H7 (cell line): ENCODE results near the gene ALOX5. TPM values are rescaled to one million over a fixed set of nuclear protein-coding genes. Genes with fewer than 3 reads are reported as not detected.
"Not testable (repeated sequence)": the region's sequence is repeated elsewhere in the genome, so short reads cannot be mapped to it uniquely, and the experiment has no call there.

Experiments
- DNase-seq: peaks from one replicate; pipeline ENCODE4 v3.0.0; 2012
- H3K27me3 ChIP-seq: 2 replicates; pipeline ENCODE4 v1.6.0; 2011; ENCODE audit warnings: mild to moderate bottlenecking, low read length; ENCODE audit not compliant: control insufficient read depth, insufficient read depth
- H3K36me3 ChIP-seq: replicated peaks from 2 replicates; pipeline ENCODE4 v1.5.1; 2011; ENCODE audit warnings: low read length; ENCODE audit not compliant: control insufficient read depth, insufficient read depth
- H3K4me3 ChIP-seq: 2 replicates; pipeline ENCODE4 v1.5.1; 2011; ENCODE audit warnings: low read depth, mild to moderate bottlenecking, control low read depth, low read length, moderate library complexity; ENCODE audit not compliant: insufficient read depth
- total RNA-seq: library from RNA; depleted of rRNA; stranded (reverse); fragments of >200 nt; shearing (Covaris generic); gene quantifications from 2 replicates; pipeline ENCODE4 v1.2.3, GENCODE V29; 2014; rRNA removed

ALOX5 gene
- total RNA-seq = 0.10 and 1.1 TPM in 2 replicates

DNA sequence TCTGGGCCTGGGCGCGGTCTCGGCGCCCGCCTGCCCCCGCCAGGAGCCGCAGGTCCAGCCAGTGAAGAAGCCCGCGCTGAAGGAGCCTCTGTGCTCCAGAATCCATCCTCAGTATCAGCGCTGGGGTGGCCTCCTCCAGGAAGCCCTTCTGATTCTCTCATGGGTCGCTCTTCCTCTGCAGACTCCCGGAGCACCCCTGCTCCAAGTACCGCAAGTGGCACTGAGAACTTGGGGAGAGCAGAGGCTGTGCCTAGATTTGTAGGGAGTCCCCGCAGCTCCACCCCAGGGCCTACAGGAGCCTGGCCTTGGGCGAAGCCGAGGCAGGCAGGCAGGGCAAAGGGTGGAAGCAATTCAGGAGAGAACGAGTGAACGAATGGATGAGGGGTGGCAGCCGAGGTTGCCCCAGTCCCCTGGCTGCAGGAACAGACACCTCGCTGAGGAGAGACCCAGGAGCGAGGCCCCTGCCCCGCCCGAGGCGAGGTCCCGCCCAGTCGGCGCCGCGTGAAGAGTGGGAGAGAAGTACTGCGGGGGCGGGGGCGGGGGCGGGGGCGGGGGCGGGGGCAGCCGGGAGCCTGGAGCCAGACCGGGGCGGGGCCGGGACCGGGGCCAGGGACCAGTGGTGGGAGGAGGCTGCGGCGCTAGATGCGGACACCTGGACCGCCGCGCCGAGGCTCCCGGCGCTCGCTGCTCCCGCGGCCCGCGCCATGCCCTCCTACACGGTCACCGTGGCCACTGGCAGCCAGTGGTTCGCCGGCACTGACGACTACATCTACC is at the start of gene ALOX5:
Gene ALOX5, plus strand, starts transcription at position 641 of the 774 bp plus-strand sequence. Its CDS starts 64 bp downstream, at position 705.
- H3K36me3 ChIP-seq = no peaks in the 10 kb centered on the region
- peaks cover 51% of the 10 kb centered on the region for H3K27me3 ChIP-seq
- peak within 1 kb of the TSS; percentile 54 for H3K4me3 ChIP-seq
- peak; percentile 94 for DNase-seq

DNA sequence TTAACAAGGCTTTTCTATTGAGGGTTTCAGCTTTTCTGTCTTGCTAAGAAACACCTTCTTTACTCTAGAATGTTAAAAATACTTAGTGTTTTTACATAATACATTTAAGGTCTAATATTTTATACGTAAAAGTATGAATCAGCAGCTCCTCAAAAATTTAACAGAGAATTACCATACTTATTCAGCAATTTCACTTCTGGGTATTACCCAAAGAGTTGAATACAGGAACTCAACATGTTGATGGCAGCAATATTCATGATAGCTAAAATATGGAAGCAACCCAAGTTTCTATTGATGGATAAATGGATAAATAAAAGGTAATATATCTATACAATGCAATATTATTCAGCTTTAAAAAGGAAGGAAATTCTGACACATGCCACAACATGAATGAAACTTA is 48.9 kb upstream of the ALOX5 start:
- Histone ChIP-seq H3K27me3 (no peaks in the 10 kb centered on the region), H3K36me3 (no peaks in the 10 kb centered on the region), H3K4me3 (no peak overlapping the region)
- DNase-seq = no peak

DNA sequence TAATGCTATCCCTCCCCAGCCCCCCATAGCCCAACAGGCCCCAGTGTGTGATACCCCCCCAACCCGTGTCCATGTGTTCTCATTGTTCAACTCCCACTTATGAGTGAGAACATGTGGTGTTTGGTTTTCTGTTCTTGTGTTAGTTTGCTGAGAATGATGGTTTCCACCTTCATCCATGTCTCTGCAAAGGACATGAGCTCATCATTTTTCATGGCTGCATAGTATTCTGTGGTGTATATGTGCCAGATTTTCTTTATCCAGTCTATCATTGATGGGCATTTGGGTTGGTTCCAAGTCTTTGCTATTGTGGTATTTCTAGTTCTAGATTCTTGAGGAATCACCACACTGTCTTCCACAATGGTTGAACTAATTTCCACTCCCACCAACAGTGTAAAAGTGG is 47.2 kb upstream of the ALOX5 start:
- not testable (repeated sequence) for H3K4me3 ChIP-seq, H3K36me3 ChIP-seq, DNase-seq, H3K27me3 ChIP-seq

DNA sequence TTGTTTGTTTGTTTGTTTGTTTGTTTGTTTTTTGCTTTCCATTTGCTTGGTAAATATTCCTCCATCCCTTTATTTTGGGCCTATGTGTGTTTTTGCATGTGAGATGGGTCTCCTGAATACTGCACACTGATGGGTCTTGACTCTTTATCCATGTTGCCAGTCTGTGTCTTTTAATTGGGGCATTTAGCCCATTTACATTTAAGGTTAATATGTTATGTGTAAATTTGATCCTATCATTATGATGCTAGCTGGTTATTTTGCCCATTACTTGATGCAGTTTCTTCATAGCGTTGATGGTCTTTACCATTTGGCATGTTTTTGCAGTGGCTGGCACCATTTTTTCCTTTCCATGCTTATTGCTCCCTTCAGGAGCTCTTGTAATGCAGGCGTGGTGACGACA is 42.2 kb upstream of the ALOX5 start:
- not testable (repeated sequence) for DNase-seq, H3K36me3 ChIP-seq, H3K4me3 ChIP-seq, H3K27me3 ChIP-seq

DNA sequence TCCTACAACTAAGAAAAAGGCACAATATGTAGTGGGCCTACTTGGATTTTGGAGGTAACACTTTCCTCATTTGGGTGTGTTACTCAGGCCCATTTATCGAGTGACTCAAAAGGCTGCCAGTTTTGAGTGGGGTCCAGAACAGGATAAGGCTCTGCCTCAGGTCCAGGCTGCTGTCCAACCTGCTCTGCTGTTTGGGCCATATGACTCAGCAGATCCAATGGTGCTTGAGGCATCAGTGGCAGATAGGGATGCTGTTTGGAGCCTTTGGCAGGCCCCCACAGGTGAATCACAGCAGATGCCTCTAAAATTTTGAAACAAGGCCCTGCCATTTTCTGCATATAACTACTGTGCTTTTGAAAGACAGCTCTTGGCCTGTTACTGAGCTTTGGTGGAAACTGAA is 34.1 kb upstream of the ALOX5 start:
- no peak overlapping the region for H3K4me3 ChIP-seq
- H3K27me3 ChIP-seq = no peaks in the 10 kb centered on the region
- H3K36me3 ChIP-seq = no peaks in the 10 kb centered on the region
- DNase-seq = no peak

DNA sequence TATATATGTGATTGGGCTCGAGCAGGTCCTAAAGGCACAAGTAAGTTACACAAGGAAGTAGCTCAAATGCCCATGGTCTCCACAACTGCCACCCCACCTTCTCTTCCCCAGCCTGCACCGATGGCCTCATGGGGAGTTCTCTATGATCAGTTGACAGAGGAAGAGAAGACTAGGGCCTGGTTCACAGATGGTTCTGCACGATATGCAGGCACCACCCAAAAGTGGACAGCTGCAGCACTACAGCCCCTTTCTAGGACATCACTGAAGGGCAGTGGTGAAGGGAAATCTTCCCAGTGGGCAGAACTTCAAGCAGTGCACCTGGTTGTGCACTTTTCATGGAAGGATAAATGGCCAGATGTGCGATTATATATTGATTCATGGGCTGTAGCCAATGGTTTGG is 33.6 kb upstream of the ALOX5 start:
- not testable (repeated sequence) for H3K4me3 ChIP-seq, DNase-seq, H3K27me3 ChIP-seq, H3K36me3 ChIP-seq

DNA sequence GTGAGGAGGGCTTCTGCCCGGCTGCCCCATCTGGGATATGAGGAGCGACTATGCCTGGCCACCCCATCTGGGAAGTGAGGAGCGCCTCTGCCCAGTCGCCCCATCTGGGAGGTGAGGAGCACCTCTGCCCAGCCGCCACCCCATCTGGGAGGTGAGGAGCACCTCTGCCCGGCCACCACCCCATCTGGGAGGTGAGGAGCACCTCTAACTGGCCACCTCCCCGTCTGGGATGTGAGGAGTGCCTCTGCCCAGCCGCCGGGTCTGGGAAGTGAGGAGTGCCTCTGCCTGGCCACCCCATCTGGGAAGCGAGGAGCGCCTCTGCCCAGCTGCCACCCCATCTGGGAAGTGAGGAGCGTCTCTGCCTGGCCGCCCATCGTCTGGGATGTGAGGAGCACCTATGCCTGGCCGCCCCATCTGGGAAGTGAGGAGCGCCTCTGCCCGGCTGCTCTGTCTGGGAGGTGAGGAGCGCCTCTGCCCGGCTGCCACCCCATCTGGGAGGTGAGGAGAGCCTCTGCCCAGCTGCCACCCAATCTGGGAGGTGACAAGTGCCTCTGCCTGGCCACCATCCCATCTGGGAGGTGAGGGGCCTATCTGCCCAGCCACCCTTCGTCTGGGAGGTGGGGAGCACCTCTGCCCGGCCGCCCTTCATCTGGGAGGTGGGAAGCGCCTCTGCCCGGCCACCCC is 27.2 kb upstream of the ALOX5 start:
- H3K36me3 ChIP-seq, DNase-seq, H3K4me3 ChIP-seq, H3K27me3 ChIP-seq: not testable (repeated sequence)

DNA sequence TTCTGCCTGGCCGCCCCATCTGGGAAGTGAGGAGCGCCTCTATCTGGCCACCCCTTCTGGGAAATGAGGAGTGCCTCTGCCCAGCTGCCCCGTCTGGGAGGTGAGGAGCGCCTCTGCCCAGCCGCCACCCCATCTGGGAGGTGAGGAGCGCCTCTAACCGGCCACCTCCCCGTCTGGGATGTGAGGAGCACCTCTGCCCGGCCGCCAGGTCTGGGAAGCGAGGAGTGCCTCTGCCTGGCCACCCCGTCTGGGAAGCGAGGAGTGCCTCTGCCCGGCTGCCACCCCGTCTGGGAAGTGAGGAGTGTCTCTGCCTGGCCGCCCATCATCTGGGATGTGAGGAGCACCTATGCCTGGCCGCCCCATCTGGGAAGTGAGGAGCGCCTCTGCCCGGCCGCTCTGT is 26.6 kb upstream of the ALOX5 start:
- H3K27me3 ChIP-seq, H3K36me3 ChIP-seq, DNase-seq: not testable (repeated sequence)

DNA sequence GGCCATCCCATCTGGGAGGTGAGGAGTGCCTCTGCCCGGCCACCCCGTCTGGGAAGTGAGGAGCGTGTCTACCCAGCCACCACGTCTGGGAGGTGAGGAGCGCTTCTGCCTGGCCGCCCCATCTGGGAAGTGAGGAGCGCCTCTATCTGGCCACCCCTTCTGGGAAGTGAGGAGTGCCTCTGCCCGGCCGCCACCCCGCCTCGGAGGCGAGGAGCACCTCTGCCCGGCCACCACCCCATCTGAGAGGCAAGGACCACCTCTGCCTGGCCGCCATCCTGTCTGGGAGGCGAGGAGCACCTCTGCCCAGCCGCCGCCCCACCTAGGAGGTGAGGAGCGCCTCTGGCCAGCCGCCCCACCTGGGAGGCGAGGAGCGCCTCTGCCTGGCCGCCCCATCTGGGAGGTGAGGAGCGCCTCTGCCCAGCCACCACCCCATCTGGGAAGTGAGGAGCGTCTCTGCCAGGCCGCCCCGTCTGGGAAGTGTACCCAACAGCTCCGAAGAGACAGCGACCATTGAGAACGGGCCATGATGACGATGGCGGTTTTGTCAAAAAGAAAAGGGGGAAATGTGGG is 25.7 kb upstream of the ALOX5 start:
- H3K36me3 ChIP-seq, H3K27me3 ChIP-seq, H3K4me3 ChIP-seq, DNase-seq: not testable (repeated sequence)

More for the DNA sequence above, 26.6 kb upstream of the ALOX5 start:
- H3K4me3 ChIP-seq = not testable (repeated sequence)

DNA sequence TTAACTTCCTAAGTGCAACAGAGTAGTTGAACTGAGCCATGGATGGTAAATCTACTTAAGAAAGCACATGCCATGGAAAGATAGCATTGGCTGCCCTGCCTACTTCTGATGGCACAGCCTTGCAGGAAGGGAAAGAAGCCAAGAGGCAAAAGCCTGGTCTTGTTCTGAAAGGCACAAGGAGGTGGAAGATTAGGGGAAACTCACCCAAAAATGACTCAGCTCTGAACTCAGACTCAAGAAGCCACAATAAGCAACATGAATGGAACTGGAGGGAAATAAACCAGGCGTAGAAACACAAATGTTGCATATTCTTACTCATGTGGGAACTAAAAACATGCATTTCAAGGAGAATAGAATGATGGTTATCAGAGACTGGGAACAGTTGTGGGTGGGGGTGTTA is 20.8 kb upstream of the ALOX5 start:
- DNase-seq = no peak
- Histone ChIP-seq H3K36me3 (no peaks in the 10 kb centered on the region), H3K4me3 (no peak overlapping the region), H3K27me3 (no peaks in the 10 kb centered on the region; the same call in 1 of the 2 replicates)

DNA sequence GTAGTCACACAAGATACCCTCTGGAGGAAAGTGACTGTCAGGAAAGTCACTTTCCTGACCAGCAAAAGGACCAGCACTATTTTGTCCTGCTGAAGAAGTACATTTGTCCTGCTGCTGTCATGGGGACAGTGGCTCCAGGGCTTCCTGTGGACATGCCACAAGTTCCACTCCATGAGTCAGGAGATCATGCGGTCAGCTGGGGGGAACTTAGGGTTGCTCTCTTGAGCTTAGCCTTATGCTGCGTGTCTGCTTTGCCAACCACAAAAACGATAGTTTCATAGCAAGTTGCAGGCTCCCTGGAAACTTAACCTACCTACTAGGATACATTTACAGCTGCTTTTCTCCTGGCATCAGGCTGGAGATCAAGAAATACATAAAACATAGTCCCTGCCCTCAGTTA is 19.8 kb upstream of the ALOX5 start:
- no peak for DNase-seq
- Histone ChIP-seq H3K27me3 (no peaks in the 10 kb centered on the region; the same call in 1 of the 2 replicates), H3K4me3 (no peak overlapping the region), H3K36me3 (no peaks in the 10 kb centered on the region)

DNA sequence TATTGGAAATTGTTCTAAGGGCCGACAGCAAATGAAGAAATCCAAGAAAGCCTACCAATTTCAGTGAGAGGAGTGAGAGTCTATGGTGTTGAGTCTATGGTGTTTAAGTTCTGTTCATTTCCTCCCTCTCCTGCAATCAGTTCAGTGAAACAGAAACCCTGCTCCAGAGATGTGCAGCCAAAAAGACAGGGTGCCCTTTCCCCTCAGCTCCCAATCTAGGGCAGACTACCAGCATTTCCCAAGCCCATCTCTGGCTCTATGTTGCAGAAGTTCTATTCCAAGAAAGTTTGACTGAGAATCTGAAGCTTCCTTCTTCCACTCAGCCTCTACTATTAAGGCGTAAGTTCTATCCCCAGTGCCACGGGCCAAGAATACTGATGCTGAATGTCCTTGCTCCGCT is 18.5 kb upstream of the ALOX5 start:
- no peaks in the 10 kb centered on the region; the same call in 1 of the 2 replicates for H3K27me3 ChIP-seq
- no peaks in the 10 kb centered on the region for H3K36me3 ChIP-seq
- no peak for DNase-seq
- H3K4me3 ChIP-seq = no peak overlapping the region

DNA sequence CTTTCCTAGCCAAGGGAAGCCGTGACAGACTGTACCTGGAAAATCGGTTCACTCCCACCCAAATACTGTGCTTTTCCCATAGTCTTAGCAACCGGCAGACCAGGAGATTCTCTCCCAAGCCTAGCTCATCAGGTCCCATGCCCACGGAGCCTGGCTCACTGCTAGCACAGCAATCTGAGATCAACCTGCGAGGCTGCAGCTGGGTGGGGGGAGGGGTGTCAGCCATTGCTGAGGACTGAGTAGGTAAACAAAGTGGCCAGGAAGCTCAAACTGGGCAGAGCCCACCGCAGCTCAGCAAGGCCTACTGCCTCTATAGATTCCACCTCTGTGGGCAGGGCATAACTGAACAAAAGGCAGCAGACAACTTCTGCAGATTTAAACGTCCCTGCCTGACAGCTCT is 15.1 kb upstream of the ALOX5 start:
- H3K36me3 ChIP-seq, DNase-seq, H3K4me3 ChIP-seq, H3K27me3 ChIP-seq: not testable (repeated sequence)

DNA sequence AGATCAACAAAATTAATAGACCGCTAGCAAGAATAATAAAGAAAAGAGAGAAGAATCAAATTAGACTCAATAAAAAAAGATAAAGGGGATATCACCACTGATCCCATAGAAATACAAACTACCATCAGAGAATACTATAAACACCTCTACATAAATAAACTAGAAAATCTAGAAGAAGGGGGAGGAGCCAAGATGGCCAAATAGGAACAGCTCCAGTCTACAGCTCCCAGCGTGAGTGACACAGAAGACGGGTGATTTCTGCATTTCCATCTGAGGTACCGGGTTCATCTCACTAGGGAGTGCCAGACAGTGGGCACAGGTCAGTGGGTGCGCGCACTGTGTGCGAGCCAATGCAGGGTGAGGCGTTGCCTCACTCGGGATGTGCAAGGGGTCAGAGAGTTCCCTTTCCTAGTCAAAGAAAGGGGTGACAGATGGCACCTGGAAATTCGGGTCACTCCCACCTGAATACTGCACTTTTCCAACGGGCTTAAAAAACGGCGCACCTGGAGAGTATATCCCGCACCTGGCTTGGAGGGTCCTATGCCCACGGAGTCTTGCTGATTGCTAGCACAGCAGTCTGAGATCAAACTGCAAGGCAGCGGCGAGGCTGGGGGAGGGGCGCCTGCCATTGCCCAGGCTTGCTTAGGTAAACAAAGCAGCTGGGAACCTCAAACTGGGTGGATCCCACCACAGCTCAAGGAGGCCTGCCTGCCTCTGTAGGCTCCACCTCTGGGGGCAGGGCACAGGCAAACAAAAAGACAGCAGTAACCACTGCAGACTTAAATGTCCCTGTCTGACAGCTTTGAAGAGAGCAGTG is 11.8 kb upstream of the ALOX5 start:
- H3K36me3 ChIP-seq, DNase-seq, H3K27me3 ChIP-seq: not testable (repeated sequence)
- H3K4me3 ChIP-seq = peak overlapping the region; percentile 32
